ENCODE results near the gene CALHM1.

The CALHM1 gene

DNA sequence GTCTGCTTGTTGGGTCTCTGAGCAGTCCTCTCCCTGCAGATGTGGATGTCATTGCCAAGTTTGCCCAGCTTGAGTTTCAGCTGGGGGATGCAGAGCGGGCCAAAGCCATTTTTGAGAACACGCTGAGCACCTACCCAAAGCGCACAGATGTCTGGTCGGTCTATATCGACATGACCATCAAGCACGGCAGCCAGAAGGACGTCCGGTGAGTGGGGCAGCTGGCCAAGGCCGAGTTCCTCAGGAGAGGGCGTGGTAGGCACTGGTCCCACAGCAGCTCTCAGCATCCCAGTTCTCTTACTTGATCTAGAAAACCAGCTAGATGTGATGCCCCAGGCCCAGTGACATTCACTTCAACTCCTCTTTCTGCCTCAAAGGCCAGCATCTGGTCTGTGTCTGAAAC lies 14.2 kb downstream of the CALHM1 start:
- DNase-seq: no peak
- TF ChIP-seq, protein P1, sequence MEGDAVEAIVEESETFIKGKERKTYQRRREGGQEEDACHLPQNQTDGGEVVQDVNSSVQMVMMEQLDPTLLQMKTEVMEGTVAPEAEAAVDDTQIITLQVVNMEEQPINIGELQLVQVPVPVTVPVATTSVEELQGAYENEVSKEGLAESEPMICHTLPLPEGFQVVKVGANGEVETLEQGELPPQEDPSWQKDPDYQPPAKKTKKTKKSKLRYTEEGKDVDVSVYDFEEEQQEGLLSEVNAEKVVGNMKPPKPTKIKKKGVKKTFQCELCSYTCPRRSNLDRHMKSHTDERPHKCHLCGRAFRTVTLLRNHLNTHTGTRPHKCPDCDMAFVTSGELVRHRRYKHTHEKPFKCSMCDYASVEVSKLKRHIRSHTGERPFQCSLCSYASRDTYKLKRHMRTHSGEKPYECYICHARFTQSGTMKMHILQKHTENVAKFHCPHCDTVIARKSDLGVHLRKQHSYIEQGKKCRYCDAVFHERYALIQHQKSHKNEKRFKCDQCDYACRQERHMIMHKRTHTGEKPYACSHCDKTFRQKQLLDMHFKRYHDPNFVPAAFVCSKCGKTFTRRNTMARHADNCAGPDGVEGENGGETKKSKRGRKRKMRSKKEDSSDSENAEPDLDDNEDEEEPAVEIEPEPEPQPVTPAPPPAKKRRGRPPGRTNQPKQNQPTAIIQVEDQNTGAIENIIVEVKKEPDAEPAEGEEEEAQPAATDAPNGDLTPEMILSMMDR (IDR thresholded peaks at IDR 0.05; ENCODE audit: low read depth, low read length): no peak
- peaks cover 2% of the 10 kb centered on the region; the same call in 1 of the 2 replicates for H3K4me1 ChIP-seq
- no peaks in the 10 kb centered on the region for H3K27me3 ChIP-seq
- no peaks in the 10 kb centered on the region for H3K9me3 ChIP-seq
- peaks cover 90% of the 10 kb centered on the region for H3K36me3 ChIP-seq
- H3K4me3 ChIP-seq (ENCODE audit: low read depth, low read length): no peak overlapping the region

DNA sequence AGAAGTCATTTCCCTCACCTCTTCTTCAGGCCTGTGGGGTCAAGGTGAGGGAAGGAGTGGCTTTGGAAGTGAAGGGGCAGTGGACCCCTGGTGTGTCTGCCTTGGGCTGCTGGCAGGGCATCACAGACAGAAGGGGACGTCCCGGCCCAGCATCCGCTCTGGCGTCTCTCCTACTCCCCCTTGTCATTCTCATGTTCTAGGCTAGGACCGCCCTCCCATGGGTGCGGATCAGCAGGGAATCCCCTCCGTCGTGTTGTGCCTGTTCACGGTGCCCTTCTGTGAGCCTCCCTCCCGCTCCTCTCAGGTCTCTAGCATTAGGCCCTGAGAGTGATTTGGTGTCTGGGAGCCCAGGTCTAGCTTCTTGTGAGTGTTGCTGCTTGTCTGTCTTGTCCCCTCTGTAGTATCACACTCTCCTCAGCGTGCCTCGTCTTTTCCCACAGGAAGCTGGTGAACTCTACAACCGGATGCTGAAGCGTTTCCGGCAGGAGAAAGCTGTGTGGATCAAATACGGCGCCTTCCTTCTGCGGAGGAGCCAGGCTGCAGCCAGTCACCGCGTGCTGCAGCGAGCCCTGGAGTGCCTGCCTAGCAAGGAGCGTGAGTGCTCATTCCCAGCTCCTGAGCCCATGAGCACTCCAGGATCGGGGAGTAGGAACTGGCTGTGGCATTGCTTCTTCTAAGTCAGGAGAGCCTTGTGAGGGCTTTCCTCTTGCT lies 15.1 kb downstream of the CALHM1 start:
- Histone ChIP-seq H3K4me3 (ENCODE audit: low read depth, low read length) (no peak overlapping the region), H3K4me1 (peaks cover 2% of the 10 kb centered on the region; the same call in 1 of the 2 replicates), H3K27me3 (no peaks in the 10 kb centered on the region), H3K36me3 (peaks cover 93% of the 10 kb centered on the region), H3K9me3 (no peaks in the 10 kb centered on the region)
- no peak for DNase-seq
- TF ChIP-seq, protein P1 (IDR thresholded peaks at IDR 0.05; ENCODE audit: low read depth, low read length): no peak

DNA sequence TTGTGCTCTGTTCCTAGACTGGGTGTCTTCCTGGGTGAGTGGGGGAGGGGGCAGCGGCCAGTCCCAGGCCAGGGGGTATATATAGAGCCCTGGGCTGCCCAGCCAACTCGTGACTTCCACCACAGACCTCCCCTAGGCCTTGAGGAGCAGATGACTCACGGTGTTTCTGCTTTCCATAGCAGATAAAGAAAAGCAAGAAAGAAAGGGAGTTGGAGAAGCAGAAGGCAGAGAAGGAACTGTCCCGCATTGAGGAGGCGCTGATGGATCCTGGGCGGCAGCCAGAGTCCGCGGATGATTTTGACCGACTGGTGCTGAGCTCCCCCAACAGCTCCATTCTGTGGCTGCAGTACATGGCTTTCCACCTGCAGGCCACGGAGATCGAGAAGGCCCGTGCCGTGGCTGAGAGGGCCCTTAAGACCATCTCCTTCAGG lies 16.7 kb downstream of the CALHM1 start:
- TF ChIP-seq, protein P1 (IDR thresholded peaks at IDR 0.05; ENCODE audit: low read depth, low read length): no peak
- no peak overlapping the region for H3K4me3 ChIP-seq (ENCODE audit: low read depth, low read length)
- H3K36me3 ChIP-seq: peaks cover 95% of the 10 kb centered on the region
- DNase-seq: no peak
- no peaks in the 10 kb centered on the region for H3K27me3 ChIP-seq
- H3K9me3 ChIP-seq: no peaks in the 10 kb centered on the region
- H3K4me1 ChIP-seq: peaks cover 2% of the 10 kb centered on the region; the same call in 1 of the 2 replicates

DNA sequence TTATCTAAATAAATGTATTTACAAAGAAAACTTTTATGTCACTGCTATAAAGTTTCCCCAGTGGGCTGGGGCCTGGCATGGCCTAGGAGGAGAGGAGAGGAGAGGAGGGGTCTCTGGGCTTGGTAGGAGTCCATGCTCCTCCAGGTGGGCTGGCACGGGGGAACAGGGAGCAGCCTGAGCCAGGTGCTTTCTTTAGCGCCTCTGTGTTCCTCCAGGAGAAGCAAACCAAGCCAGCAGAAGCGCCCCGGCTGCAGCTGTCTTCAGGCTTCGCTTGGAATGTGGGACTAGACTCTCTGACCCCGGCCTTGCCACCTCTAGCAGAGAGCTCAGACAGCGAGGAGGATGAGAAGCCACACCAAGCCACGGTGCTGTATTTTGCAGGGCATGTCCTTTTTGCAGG lies 17.1 kb downstream of the CALHM1 start:
- DNase-seq: no peak
- Histone ChIP-seq H3K4me3 (ENCODE audit: low read depth, low read length) (no peak overlapping the region), H3K36me3 (peaks cover 95% of the 10 kb centered on the region), H3K9me3 (no peaks in the 10 kb centered on the region), H3K27me3 (no peaks in the 10 kb centered on the region), H3K4me1 (peaks cover 2% of the 10 kb centered on the region; the same call in 1 of the 2 replicates)
- TF ChIP-seq, protein P1 (IDR thresholded peaks at IDR 0.05; ENCODE audit: low read depth, low read length): no peak

DNA sequence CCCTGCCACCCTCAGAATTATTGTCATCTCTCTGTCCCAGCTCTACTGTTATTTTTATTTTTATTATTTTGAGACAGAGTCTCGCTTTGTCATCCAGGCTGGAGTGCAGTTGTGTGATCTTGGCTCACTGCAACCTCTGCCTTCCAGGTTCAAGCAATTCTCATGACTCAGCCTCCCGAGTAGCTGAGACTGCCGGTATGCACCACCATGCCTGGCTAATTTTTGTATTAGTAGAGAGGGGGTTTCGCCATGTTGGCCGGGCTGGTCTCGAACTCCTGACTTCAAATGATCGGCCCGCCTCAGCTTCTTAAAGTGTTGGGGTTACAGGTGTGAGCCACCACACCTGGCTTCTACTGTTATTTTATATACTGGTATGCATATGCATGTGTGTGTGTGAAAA lies 17.5 kb downstream of the CALHM1 start:
- TF ChIP-seq, protein P1 (IDR thresholded peaks at IDR 0.05; ENCODE audit: low read depth, low read length): no peak
- H3K36me3 ChIP-seq: peaks cover 95% of the 10 kb centered on the region
- no peak for DNase-seq
- peaks cover 2% of the 10 kb centered on the region; the same call in 1 of the 2 replicates for H3K4me1 ChIP-seq
- no peaks in the 10 kb centered on the region for H3K27me3 ChIP-seq
- H3K9me3 ChIP-seq: no peaks in the 10 kb centered on the region
- no peak overlapping the region for H3K4me3 ChIP-seq (ENCODE audit: low read depth, low read length)

DNA sequence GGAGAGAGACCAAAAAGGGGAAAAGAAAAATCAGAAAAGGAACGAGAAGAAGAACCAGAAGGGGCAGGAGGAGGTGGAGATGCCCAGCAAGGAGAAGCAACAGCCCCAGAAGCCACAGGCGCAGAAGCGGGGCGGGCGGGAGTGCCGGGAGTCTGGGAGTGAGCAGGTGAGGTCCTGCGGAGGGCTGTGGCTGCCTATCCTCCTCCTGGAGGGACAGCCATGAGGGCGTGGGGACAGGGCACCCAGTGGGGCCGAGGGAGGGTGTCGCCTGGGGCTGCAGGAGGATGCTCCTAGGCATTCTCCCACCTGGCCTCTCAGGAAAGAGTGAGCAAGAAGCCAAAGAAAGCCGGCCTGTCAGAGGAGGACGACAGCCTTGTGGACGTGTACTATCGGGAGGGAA lies 18.3 kb downstream of the CALHM1 start:
- peaks cover 2% of the 10 kb centered on the region; the same call in 1 of the 2 replicates for H3K4me1 ChIP-seq
- H3K4me3 ChIP-seq (ENCODE audit: low read depth, low read length): no peak overlapping the region
- TF ChIP-seq, protein P1 (IDR thresholded peaks at IDR 0.05; ENCODE audit: low read depth, low read length): no peak
- no peak for DNase-seq
- peaks cover 92% of the 10 kb centered on the region for H3K36me3 ChIP-seq
- H3K27me3 ChIP-seq: no peaks in the 10 kb centered on the region
- H3K9me3 ChIP-seq: no peaks in the 10 kb centered on the region

Data from BE2C (cell line).